Testis (tissue), 3 donors: ENCODE measurements around the gene GRID2. TPM values are rescaled to one million over a fixed set of nuclear protein-coding genes. Genes with fewer than 3 reads are reported as not detected.

Experiments
- DNase-seq: peaks from one replicate; pipeline ENCODE4 v3.0.0-alpha.2; 2019
- H3K27ac ChIP-seq, 2 donors: fragments of 200-600 bp; sonication (generic); one replicate each; pipeline ENCODE4 v1.5.1; 2019
- H3K27me3 ChIP-seq: fragments of 200-600 bp; sonication (generic); one replicate; pipeline ENCODE4 v1.5.1; 2019
- H3K36me3 ChIP-seq: fragments of 200-600 bp; sonication (generic); one replicate; pipeline ENCODE4 v1.5.1; 2017; ENCODE audit warnings: low read depth; ENCODE audit errors: missing control alignments
- H3K4me1 ChIP-seq: fragments of 200-600 bp; sonication (generic); one replicate; pipeline ENCODE4 v1.5.1; 2019
- H3K4me3 ChIP-seq, 2 donors: fragments of 200-600 bp; sonication (generic); one replicate each; pipeline ENCODE4 v1.5.1; 2017 to 2019
- H3K9me3 ChIP-seq: fragments of 200-600 bp; sonication (generic); one replicate; pipeline ENCODE4 v1.5.1; 2017
- CTCF ChIP-seq, 3 experiments: fragments of 450-650 bp in 2 of 3; fragments of 200-600 bp in 1 of 3; sonication (generic) in 1 of 3; IDR thresholded peaks; one replicate each; pipeline ENCODE4 v1.5.1; 2016 to 2019; ENCODE audit warnings: antibody characterized with exemption in 3 of 3, mild to moderate bottlenecking in 2 of 3, moderate library complexity in 1 of 3
- POLR2A ChIP-seq: fragments of 450-650 bp; IDR thresholded peaks from one replicate; pipeline ENCODE4 v1.6.1; 2017; ENCODE audit warnings: antibody characterized with exemption, mild to moderate bottlenecking, moderate library complexity
- whole genome bisulfite sequencing, 2 donors: methylation state at CpG; one replicate each; pipeline ENCODE4 v1.1.5; 2018; 5-methylcytosine and 5-hydroxymethylcytosine counted together
- intact Hi-C: fragments of 100-400 bp; cut with DNase I; formaldehyde crosslinking; loops from one replicate; pipeline ENCODE4 v1.15.1; 2023; ENCODE audit warnings: low total_unique reads
- polyA plus RNA-seq: library from polyadenylated mRNA; stranded (reverse); fragments of 350-450 nt; fragmentation: Illumina TruSeq; extraction: RNeasy Lipid Tissue Mini Kit (QIAGEN cat#74804); gene quantifications from one replicate; pipeline ENCODE4 v1.2.3, GENCODE V29; 2014; ENCODE audit warnings: low read depth, low replicate concordance; ENCODE audit not compliant: insufficient read depth
- total RNA-seq, 2 donors: library from RNA; depleted of rRNA; stranded (reverse); fragments of >200 nt; gene quantifications; one replicate each; pipeline ENCODE4 v1.2.3, GENCODE V29; 2016

Gene GRID2
- total and polyA plus RNA-seq, 3 donors from 2014 or later, result 27.1 to 34.6 (median 32.7) TPM

- TF ChIP-seq CTCF (IDR thresholded peaks at IDR 0.05) (no peak), POLR2A (no peak)
- Histone ChIP-seq H3K36me3 (no peaks in the 10 kb centered on the region), H3K4me1 (no peaks in the 10 kb centered on the region), H3K27ac (no peak overlapping the region), H3K4me3 (no peak overlapping the region), H3K9me3 (no peaks in the 10 kb centered on the region), H3K27me3 (no peaks in the 10 kb centered on the region)
- WGBS, 2 donors, result 90 to 97% methylated on average over 1 of the region's 1 CpG
- intact Hi-C loops, result no loop called here
- no peak for DNase-seq
Measured at GRCh38 chr4:93532234-93532633, 1228.5 kb downstream of the GRID2 start.

GRCh38 chr4:93540562-93540961, 1236.8 kb downstream of the GRID2 start:
- Histone ChIP-seq H3K9me3 (no peaks in the 10 kb centered on the region), H3K4me1 (peaks cover 5% of the 10 kb centered on the region), H3K27me3 (no peaks in the 10 kb centered on the region), H3K4me3 (no peak overlapping the region), H3K36me3 (no peaks in the 10 kb centered on the region), H3K27ac (no peak overlapping the region)
- TF ChIP-seq POLR2A, result no peak
- no peak for TF ChIP-seq CTCF (IDR thresholded peaks at IDR 0.05)
- intact Hi-C loops, result no loop called here
- no peak for DNase-seq

GRCh38 chr4:93561842-93562241, 1258.1 kb downstream of the GRID2 start:
- TF ChIP-seq CTCF (IDR thresholded peaks at IDR 0.05) (no peak), POLR2A (no peak)
- no peaks in the 10 kb centered on the region for H3K9me3 ChIP-seq
- H3K27ac ChIP-seq, result no peak overlapping the region
- H3K4me3 ChIP-seq, result no peak overlapping the region
- H3K4me1 ChIP-seq, result no peaks in the 10 kb centered on the region
- intact Hi-C loops, result no loop called here
- H3K36me3 ChIP-seq, result no peaks in the 10 kb centered on the region
- H3K27me3 ChIP-seq, result no peaks in the 10 kb centered on the region
- DNase-seq, result no peak
- WGBS, 2 donors, result 46 to 68% methylated on average over 1 of the region's 1 CpG

DNA sequence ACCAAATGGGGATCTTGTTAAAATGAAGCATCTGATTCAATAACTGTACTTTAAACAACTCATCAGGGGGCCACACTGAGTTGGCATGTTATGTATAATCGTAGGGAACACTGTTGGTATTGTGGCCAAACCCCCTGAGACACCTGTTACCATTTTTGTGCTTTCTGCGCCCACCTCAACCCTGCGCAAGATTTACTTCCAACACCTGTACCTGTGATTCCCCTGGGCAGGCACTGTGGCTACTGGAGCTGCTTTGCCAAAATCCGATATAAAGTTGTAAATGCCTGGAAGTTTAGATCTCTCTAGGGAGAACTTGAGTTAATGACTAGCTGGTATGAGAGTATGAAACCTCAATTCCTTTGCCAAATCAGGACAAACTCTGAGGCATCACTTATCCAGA, 1265.0 kb downstream of the GRID2 start:
- 93 to 95% methylated on average over 4 of the region's 4 CpGs for WGBS, 2 donors
- Histone ChIP-seq H3K36me3 (no peaks in the 10 kb centered on the region), H3K27ac (no peak overlapping the region), H3K27me3 (no peaks in the 10 kb centered on the region), H3K4me3 (no peak overlapping the region), H3K4me1 (no peaks in the 10 kb centered on the region), H3K9me3 (no peaks in the 10 kb centered on the region)
- TF ChIP-seq CTCF (IDR thresholded peaks at IDR 0.05) (no peak), POLR2A (no peak)
- intact Hi-C loops, result no loop called here
- DNase-seq, result no peak

- Histone ChIP-seq H3K9me3 (no peaks in the 10 kb centered on the region), H3K4me1 (no peaks in the 10 kb centered on the region), H3K27ac (no peak overlapping the region), H3K27me3 (no peaks in the 10 kb centered on the region), H3K4me3 (no peak overlapping the region), H3K36me3 (no peaks in the 10 kb centered on the region)
- intact Hi-C loops, result no loop called here
- TF ChIP-seq POLR2A, result no peak
- no peak for TF ChIP-seq CTCF (IDR thresholded peaks at IDR 0.05)
- no peak for DNase-seq
Measured at GRCh38 chr4:93573285-93573684, 1269.5 kb downstream of the GRID2 start.
